GM23248 (cell line): ENCODE results near the gene CSDE1.

Experiments used
- EZH2 ChIP-seq: fragments of 200-600 bp; sonication (generic); IDR thresholded peaks from 2 replicates; pipeline ENCODE4 v1.6.1; 2018; ENCODE audit warnings: antibody characterized with exemption, mild to moderate bottlenecking; ENCODE audit not compliant: insufficient read depth, poor library complexity, severe bottlenecking
- EZH2phosphoT487 ChIP-seq: fragments of 200-600 bp; sonication (generic); IDR thresholded peaks from 2 replicates; pipeline ENCODE4 v1.6.1; 2018; ENCODE audit warnings: antibody characterized with exemption, moderate library complexity, mild to moderate bottlenecking, low read depth; ENCODE audit not compliant: insufficient read depth

DNA sequence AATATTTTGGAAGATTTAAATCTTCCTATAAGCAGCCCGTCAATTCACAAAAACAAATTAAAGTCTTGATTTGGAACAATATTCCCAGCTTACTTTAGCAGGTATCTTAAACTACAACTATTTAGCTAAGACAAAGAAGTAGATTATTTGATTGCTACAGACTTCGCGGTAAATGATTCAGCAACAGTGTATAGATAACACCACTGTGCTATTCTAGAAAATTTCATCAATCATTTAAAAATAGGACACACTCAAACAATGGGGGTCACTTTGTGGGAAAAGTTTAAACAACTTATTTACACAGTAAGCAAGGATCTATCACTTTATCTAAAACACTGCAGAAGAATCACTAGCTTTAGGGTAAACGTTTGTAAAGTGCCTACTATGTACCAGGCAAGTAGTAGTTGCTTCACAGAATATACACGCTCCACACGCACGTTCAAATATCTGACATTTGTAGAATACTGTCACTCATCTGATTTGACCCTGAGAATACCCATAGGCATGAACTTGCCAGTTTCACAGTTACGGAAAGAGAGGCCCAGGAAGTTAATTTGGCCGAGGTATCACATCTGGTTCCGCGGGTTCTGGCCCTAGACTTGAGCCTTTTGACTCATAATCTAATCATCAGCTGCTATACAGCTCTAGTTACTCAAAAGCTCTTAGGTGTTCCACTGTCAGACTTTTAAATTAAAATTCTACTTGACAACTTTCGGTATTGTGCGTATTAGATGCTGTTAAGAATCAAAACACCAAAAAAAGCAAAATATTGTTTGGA is 88.8 kb downstream of the CSDE1 start:
- no peak for TF ChIP-seq EZH2
- TF ChIP-seq EZH2phosphoT487 = no peak
